GF-D8 (cell line): ENCODE data around the gene GID4.
A peak's percentile ranks its signal among the peaks of the same experiment; 100 is the strongest.
"Not testable (repeated sequence)": the region's sequence is repeated elsewhere in the genome, so short reads cannot be mapped to it uniquely, and the experiment has no call there.

ENCODE experiments used
- DNase-seq: peaks from one replicate; lab custom pipeline; 2025; lab: John Stamatoyannopoulos, UW

GID4 gene

DNA sequence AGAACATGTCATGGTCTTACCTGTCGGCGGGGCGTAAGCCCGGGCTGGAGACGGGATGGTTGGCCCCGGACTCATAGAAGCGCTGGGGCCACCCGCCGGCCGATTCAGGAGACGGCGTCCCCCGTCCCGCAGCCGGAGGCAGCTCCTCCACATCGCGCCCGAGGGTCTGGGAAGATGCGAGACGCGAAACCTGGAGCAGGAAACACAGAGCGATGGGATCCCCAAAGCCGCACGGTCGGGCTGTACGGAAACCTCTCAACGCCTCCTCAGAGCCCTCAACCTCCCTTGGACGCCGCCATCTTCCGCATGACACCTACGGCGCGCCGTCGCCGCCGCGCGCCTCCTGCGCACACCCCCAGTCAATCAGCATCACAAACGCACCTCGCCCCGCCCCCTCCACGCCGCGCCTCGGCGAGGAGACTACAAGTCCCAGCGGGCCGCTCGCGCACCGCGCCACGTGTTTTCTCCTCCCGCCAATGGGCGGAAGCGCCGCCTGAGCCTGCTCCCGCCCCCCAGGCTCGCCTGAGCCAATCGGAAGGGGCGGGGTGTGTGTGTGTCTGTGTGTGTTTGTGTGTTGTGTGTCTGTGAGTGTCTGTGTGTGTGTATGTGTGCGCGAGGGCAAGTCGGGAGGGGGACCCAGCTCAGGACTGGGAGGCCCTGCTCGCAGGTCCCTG is at the start of gene GID4, which contains the start of gene ATPAF2:
Gene GID4 (plus strand): TSS at position 548 of the 674 bp plus-strand sequence. CDS start 57 bp downstream, at position 605.
Gene ATPAF2 (minus strand): TSS at position 308 of the 674 bp plus-strand sequence. CDS start 155 bp downstream, at position 153.
- peak; percentile 84 for DNase-seq

DNA sequence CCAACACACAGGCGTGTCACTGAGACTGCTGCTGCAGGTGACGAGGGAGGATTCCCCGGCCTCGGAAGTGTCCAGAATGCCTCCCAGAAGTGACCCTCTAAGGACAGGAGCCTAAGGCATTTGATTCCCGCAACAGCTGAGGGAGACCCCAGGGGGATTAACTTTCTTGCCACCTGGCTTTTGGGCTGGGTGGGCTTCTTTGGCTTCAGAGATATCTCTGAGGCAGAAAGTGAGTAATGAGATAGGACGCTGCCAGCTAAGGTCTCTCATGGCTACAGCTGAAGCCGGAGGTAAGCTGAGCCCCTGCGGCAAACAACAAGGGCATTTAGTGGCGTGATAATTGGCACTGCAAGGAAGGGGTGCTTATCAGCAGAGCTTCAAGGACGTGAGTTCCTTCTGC is 49.6 kb upstream of the GID4 start:
- DNase-seq = no peak

DNA sequence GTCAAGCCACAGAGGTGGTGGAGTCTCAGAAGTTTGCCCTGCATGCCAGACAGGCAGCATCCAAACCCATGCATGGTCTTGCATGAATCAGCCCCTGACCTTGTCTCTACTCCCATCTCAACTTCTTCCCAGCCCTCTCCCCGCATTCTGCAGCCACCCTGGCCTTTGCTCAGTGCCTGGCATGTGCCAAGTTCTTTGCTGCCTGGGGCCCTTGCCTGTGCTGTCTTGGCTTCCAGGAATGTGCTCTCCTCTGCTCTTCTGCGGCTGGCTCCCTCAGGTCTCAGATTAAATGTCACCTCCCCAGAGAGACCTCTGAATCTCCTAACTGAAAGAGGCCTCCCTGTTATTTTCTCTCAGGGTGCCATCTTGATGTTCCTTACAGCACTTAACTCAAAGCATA is 48.9 kb upstream of the GID4 start:
- no peak for DNase-seq

DNA sequence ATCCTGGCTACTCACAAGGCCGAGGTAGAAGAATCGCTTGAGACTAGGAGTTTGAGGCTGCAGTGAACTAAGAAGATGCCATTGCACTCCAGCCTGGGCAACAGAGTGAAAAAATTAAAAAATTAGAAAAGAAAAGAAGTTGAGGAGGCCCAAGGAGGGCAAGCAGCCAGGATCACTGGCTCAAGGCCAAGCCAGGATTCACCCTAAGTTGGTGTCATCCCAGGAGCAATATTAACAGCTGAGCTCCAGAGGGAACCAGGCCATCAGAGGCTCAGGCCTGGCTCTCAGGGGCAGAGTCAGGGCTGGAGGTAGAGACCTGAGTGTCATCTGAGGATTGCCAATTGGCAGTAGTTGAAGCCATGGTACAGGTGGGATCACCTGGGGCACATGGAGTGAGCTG is 45.8 kb upstream of the GID4 start:
- DNase-seq = no peak

DNA sequence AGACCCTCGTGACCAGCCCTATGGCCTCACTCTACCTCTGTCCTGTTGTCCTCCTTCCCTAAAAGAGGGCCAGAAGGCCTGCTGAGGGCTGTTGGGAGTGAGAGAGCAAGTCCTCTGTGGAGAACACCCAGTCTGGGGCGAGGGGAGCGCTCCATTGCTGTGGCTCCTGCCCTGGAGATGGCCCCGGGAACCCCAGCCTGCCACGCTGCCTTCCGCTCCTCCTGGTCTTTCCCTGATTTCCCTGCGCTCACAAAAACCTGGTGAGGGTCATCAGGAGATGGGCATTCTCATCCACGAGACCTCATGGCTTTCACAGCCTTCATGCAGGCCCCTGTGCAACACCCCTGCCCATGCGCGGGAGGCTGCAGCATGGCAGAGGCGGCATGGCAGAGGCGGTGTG is 45.4 kb upstream of the GID4 start:
- no peak for DNase-seq

DNA sequence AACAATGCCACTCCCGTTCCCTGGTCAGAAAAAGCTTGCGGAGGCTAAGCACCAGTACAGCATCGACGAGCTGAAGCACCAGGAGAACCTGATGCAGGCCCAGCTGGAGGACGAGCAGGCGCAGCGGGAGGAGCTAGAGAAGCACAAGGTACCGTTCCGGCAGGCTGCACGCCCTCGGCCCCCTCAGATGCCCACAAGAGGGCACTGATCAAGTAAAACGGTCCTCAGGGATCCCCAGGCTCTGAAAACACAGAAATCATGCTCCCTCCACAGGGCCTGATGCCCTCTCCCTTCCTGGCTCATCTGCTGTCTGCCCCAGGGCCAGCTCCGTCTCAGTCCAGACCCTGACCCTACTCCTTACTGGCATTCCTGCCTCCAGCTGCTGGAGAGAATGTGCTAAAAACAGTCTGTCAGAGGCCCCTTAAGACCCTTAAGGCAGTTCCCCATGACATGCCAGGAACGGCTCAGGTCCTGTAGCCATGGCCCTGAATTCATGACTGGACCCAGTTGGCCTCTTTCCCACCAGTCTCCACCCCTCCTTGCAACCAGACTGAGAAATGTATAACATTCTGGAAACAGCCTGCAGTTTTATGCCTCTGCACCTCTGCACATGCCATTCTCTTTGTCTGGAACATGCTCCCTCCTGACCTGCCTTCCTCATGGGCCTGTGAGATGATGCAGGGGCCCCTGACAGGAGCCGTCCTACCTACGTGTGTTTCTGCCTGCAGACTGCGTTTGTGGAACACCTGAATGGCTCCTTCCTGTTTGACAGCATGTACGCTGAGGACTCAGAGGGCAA is 44.7 kb upstream of the GID4 start:
- no peak for DNase-seq

DNA sequence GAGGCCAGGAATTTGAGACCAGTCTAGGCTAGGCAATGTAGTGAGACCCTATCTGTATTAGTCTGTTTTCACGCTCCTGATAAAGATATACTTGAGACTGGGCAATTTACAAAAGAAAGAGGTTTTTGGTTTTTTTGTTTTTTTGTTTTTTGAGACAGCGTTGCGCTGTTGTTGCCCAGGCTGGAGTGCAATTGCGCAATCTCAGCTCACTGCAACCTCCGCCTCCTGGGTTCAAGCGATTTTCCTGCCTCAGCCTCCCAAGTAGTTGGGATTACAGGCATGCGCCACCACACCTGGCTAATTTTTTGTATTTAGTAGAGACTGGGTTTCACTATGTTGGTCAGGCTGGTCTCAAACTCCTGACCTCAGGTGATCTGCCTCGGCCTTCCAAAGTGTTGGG is 43.3 kb upstream of the GID4 start:
- not testable (repeated sequence) for DNase-seq

DNA sequence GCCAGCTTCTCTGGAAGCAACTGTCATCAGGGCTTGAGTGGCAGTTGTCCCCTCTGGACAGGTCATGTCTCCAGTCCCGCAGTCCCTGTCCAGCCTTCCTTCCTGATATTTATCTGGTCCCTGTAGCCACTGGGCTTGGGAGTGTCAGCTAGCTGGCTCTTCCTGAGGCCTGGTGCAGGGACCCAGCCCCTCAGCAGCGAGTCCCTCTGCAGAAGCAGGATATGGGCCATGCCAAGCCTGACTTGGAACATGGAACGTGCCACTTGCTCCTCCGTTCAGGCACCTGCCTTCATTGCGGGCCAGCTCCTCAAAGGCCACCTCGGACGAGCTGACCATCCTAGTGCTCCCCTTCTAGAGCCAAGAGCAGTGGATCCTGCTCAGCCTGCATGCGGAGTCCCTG is 40.3 kb upstream of the GID4 start:
- no peak for DNase-seq

DNA sequence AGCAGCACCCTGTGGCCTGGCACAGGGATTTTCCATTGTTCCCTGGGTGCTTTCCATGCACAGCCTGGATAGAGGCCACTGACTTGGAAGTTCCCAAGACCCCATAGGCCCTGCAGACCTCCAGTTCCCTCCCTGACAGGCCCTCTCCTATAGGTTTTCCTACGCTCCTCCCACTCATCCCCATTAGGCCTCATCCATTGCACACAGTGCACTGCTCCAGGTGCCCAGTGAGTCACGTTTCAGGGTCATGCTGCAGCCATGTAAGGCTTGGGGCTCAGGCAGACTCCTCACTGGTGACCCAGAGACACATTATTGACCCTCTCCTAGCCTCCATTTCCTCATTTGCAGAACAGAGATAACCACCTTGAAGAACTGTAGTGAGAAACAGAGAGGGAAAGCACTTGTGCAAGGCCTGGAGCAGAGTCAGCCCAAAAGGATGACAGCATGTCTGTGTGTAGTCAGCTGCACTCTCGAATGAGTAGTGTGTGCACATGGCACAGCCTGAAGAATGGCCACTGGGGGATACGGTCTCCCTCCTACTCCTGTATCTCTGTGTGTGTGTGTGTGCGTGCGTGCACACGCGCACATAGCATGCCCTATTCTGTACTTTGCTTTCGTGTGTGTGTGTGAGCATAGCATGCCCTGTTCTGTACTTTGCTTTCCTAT is 39.7 kb upstream of the GID4 start:
- no peak for DNase-seq

DNA sequence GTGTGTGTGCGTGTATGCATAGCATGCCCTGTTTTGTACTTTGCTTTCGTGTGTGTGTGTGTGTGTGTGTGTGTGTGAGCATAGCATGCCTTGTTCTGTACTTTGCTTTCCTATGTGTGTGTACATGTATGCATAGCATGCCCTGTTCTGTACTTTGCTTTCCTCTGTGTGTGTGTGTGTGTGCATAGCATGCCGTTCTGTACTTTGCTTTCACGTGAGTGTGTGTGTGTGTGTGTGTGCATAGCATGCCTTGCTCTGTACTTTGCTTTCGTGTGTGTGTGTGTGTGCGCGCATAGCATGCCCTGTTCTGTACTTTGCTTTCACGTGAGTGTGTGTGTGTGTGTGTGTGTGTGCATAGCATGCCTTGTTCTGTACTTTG is 39.2 kb upstream of the GID4 start:
- no peak for DNase-seq

DNA sequence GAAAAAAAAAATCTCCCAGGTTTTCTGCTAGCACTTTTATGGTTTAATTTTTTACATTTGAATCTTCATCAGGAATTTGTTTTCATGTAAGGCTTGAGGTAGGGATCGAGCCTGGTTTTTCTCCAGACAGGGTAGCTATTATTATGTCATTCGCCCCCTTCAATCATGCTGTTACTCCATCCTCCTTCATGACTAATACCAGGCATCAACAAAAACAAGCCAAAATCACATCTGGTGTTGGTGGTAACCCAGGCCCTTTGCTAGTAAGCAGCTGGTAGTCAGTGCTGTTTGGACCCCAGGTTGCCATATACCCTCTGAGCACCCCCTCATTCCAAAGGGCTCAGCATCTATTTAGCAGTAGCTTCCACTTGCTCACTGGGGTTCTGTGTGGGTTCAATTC is 37.0 kb upstream of the GID4 start:
- DNase-seq = no peak

DNA sequence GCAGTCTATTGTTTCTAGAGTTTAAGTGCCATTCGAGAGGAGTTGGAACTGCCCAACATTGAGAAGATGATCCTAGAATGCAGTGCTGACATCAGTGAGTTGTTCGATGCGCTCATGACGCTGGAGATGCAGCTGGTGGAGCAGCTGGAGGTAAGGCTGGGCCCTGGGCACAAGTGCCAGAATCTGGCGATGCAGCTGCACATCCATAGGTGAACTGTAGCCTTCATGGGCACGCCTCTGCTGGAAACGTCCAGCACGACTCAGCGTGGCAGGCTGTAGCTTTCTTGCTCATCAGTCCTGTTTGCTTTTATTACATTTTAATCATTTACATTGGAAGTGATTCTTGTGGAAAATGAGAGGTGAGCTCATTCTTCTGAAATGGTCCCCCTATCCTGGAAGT is 34.9 kb upstream of the GID4 start:
- DNase-seq = no peak

DNA sequence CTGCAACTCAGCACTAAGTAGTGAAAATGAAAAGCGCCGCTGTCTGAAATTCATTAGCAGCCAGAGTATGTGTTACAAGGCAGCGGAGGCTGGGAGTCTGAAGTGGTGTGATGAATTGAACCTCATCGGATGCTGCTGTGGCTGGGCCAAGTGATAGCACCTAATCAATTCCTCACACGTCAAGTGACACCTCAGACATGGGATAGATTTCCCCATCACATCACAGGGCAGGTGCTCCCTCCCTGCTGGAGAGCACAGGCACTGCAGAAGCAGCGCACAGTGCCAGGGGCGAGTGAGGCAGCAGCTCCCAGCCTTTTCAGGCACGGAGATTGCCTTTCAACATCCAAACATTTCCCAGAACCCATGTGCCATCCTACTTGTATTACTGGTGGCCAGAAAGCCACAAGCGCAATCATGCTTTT is 34.3 kb upstream of the GID4 start:
- DNase-seq = no peak

DNA sequence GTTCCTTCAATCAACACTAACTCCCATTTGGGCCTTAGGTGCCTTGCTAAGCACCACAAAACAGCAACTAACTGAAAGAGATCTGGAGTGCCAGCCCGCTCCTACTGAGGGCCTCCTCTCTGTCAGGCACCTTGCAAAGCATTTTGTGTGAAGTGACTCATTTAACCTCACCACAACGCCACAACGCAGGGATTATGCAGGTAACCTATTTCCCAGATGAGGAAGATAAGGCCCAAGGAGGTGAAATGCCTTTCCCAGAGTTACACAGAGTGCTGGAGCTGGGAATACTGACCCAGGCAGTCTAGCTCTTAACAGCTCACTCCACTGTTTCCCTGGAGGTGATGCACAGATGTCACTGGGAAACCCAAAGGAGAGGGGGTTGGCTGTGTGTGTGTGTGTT is 33.7 kb upstream of the GID4 start:
- no peak for DNase-seq

DNA sequence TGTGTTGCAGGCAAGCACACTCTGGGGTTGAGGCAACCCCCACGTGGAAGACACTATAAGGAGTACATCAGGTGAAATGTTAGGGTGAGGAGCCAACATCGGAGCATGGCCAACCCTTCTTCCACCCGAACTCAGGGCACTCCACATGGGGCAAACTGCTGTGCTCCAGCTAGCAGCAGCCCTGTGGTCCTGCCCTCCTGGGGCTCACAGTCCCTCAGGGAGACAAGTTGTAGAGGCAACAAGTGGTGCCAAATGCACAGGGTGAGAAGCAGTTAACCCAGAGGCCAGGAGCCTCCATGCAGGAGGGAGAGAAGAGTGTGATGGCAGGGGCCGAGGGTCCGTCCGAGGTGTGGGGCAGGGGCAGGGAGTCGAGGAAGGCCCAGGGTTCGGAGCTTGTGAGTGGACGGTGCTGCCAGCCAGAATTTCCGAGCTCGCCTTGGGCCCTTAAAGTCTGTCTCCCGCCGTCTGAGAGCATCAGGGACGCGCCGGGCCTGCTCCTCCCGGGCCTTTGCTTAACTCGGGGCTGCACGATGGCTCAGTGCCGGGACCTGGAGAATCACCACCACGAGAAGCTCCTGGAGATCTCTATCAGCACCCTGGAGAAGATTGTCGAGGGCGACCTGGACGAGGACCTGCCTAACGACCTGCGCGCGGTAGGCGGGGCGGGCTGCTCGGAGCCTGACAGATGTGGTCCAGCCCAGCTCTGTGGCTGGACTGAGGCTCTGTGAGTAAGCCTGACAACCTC is 32.5 kb upstream of the GID4 start:
- no peak for DNase-seq

DNA sequence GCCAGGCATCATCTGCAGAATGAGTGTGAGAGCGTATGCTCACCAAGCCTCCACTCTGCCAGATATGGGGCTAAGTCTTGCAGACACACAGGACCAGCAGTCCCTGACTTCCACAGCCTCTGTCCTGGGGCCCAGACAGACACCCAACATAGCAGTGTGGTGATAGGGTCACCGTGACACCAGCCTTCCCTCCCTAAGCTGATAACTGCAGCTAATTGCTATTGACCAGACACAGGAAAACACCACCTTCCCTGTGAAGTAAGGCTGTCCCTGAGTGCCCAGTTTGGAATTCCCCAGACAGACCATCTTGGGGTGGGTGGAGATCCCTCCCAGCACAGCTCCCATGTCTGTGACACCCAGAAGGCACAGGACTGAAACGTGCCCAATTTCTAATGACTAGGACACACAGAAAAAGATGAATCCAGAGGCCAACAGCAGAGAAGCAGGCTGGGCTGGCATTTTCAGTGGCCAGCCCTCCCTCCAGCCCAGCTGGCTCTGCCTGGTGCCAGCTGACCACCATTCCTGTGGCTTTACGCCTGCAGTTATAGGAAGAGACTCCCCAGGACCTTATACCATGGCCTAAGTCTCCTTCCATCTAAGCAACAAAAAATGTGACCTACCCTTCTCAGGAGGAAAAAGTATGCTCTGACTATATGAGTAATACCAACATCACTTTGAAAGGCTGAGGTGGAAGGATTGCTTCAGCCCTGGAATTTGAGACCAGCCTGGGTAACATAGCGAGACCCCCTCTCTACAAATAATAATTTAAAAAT is 30.5 kb upstream of the GID4 start:
- no peak for DNase-seq

DNA sequence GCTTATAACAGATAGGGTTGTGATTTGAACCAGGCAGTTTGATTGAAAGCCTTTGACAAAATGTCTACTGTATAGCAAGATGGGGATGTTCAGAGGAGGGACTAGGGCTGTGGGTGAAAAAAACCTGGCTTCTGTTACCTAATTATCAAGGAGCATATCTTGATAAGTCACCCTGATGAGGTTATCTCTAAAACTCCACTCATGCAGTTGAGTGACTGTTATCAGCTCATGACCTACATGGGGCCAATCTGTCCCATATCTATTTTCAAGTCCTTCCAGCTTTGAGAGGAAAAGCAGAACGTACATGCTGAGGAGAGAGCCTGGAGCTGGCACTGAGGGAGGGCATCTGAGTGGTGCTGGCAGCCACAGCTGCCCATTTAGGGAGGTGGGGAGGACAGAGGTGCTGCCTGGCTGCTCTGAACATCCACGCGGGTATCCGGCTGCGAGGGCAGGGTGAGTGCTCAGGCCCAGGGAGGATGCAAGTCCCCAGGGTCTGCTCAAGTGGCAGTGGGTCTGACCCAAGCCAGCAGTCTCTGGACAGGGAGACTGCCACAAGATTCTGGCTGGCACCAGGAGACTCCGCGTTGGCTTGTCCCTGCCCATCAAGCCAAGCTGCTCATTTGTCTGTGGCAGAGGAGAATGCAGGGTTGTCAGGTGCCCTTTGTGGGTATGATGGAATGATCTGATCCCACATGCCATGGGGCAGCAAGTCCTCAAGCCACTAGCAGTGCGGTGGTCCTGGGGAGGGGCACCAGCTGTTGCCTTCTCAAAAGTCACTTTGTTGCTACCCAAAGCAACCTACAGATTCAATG is 29.4 kb upstream of the GID4 start:
- no peak for DNase-seq

DNA sequence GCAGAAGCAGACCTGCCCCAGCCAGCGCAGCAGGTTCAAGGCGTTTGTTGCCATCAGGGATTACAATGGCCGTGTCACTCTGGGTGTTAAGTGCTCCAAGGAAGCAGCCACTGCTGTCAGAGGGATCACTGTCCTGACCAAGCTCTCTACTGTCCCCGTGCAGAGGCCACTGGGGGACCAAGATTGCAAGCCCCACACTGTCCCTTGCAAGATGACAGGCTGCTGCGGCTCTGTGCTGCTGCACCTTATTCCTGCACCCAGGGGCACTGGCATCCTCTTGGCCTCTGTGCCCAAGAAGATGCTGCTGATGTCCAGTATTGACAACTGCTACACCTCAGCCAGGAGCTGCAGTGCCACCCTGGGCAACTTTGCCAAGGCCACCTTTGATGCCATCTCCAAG is 27.9 kb upstream of the GID4 start:
- no peak for DNase-seq

DNA sequence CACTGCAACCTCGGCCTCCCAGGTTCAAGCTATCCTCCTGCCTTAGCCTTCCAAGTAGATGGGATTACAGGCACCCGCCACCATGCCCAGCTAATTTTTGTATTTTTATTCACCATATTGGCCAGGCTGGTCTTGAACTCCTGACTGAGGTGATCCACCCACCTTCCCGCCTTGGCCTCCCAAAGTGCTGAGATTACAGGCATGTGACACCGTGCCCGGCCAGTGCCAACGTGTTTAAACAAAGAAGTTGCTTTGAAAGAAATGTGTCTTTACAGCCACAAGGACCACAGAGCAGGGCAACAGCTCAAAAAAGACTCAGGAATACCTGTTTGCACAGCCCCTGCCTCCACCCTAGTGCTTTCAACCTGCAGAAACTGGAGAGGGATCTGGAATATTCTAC is 25.2 kb upstream of the GID4 start:
- no peak for DNase-seq

DNA sequence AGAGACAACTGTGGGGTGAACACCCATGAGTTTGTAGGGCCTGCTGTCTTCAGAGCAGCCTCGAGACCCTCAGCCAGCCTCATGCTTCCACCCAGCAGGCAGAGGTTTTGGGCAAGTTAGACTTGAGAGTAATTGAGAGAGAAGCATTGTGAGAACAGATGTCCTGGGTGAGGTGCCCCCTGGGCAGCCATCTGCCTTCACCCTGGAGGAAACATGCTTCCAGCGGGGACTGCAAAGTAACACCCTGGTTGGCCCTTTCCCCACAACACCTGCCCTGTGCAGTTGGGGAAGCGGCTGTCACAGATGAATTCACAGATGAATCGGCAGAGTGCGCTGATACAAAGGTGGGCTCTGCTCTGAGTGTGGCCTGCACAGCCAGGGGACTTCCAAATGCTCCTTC is 23.6 kb upstream of the GID4 start:
- no peak for DNase-seq

DNA sequence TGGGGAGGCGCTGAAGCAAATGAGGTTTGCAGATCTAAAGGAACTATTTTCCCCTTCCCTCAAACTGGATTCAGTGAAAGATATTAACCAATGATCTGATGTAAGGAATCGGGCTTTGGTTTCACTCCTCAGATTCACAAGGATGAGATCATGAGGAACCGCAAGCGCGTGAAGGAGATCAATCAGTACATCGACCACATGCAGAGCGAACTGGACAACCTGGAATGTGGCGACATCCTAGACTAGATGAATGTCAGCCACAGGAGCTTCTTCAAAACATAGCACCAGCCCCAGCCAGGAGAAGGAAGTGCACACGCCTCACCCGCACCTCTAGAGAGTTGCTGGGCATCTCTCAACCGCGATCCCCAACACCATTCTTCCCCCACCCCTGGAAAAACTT is 22.8 kb upstream of the GID4 start:
- no peak for DNase-seq
